ENCODE data around the gene SUPT5H.

DNA sequence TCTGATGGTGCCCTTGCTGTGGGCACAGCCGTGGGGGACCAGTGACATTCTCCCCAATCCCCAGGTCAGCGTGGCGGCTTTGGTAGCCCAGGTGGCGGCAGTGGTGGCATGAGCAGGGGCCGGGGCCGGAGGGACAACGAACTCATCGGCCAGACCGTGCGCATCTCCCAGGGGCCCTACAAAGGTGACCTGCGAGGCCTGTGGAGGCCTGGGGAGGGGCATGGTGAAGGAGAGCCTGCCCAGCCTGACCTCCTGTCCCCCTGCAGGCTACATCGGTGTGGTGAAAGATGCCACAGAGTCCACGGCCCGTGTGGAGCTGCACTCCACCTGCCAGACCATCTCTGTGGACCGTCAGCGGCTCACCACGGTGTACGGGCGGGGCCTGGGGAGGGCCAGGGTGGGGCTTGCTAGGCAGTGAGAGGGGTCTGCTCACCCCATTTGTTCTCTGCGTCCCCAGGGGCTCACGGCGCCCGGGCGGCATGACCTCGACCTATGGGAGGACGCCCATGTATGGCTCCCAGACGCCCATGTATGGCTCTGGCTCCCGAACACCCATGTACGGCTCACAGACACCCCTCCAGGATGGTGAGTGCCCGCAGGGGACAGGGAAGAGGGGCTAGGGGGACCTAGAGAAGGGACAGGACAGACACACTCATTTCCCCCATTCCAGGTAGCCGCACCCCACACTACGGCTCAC, 27.5 kb downstream of the SUPT5H start:
- TF ChIP-seq GATA2 (IDR thresholded peaks at IDR 0.05; ENCODE audit: low read depth, low read length), result no peak
- TF ChIP-seq GATA3 (IDR thresholded peaks at IDR 0.05; ENCODE audit: low read depth, low read length), result no peak

All from SH-SY5Y (cell line).